IPS-NIHi7 (cell line): ENCODE measurements around the gene WDR64.

Source experiments
- DNase-seq: peaks from one replicate; pipeline ENCODE4 v3.0.0; 2012; ENCODE audit warnings: mixed read lengths; ENCODE audit errors: extremely low spot score

The WDR64 gene

GRCh38 chr1:241652012-241652411 lies at the start of gene WDR64:
WDR64 (plus strand) TSS chr1:241652281; CDS start chr1:241652485, 204 bp downstream.
- DNase-seq, result no peak

- no peak for DNase-seq
These were observed 48.3 kb upstream of the WDR64 start for GRCh38 chr1:241603731-241604245.

GRCh38 chr1:241605146-241605805 lies 46.8 kb upstream of the WDR64 start:
- DNase-seq, result peak; percentile 65

- no peak for DNase-seq
These were observed 45.5 kb upstream of the WDR64 start for GRCh38 chr1:241606544-241606943.

GRCh38 chr1:241607497-241607896 lies 44.6 kb upstream of the WDR64 start:
- no peak for DNase-seq

- no peak for DNase-seq
These were observed 43.6 kb upstream of the WDR64 start for GRCh38 chr1:241608379-241609033.

- DNase-seq, result no peak
These were observed 41.8 kb upstream of the WDR64 start for GRCh38 chr1:241610056-241610815.

- peak; percentile 33 for DNase-seq
These were observed 41.0 kb upstream of the WDR64 start for GRCh38 chr1:241611063-241611462.

GRCh38 chr1:241611736-241612135 lies 40.3 kb upstream of the WDR64 start:
- DNase-seq, result no peak

GRCh38 chr1:241612533-241613477 lies 39.3 kb upstream of the WDR64 start:
- DNase-seq, result no peak

GRCh38 chr1:241614144-241614543 lies 37.9 kb upstream of the WDR64 start:
- no peak for DNase-seq

- DNase-seq, result no peak
These were observed 37.5 kb upstream of the WDR64 start for GRCh38 chr1:241614572-241614971.

GRCh38 chr1:241615043-241615974 lies 36.8 kb upstream of the WDR64 start:
- DNase-seq, result no peak

GRCh38 chr1:241617426-241617825 lies 34.7 kb upstream of the WDR64 start:
- no peak for DNase-seq

- DNase-seq, result no peak
These were observed 29.4 kb upstream of the WDR64 start for GRCh38 chr1:241622669-241623068.

GRCh38 chr1:241624935-241625334 lies 27.1 kb upstream of the WDR64 start:
- no peak for DNase-seq

GRCh38 chr1:241627453-241628259 lies 24.4 kb upstream of the WDR64 start:
- DNase-seq, result peak; percentile 32

- no peak for DNase-seq
These were observed 22.1 kb upstream of the WDR64 start for GRCh38 chr1:241630005-241630404.

GRCh38 chr1:241630476-241630875 lies 21.6 kb upstream of the WDR64 start:
- no peak for DNase-seq
